NCI-H748 (cell line): ENCODE measurements around the gene CAGE1.

Experiments used
- DNase-seq: peaks from one replicate; lab custom pipeline; 2025; ENCODE audit not compliant: unreplicated experiment; lab: John Stamatoyannopoulos, UW

CAGE1 gene

DNA sequence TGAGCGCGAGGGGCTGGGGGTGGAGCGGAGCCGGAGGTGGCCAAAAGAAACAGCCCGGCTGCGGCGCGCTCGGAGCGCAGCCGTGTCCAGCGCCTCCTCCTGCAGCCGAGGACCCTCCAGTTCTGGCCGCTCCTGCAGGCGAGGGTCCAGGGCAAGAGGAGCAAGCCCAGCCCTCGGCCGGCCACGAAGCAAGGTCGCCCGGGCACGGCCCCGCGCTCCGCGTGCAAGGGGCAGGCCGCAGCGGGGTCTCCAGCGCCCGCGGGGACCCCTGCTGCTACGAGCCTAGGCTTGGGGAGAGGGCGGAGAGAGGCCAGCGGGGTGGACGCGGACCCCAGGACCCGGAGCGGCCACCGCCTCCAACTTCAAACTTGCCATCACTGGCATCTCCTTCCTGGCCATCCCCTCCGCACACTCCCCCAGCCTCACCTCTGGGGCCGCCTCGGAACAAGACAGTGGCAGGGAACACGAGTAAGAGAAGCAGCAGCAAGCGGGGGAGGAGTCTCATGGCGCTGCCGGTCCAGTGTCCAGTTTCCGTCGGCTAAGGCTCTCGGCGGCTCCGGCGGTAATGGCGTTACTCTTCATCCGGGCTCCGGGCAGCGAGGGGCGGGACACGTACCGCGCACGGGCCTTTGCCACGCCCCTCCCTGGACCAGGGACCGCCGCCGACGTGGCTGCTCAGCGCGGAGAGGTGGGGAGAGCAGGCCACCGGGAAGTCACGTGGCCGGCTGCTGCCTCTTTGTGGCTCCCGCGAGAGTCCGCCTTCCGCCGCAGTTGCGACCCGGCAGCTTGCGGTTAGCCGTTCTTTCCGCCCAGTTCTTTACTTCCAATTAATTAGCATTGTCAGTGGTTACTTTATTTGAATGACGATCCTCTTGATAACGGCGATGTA, 76.7 kb downstream of the CAGE1 start, which contains the start of gene SSR1:
SSR1 (minus strand) TSS at position 584 of the 889 bp plus-strand sequence; CDS start at position 505, 79 bp downstream.
- peak; percentile 99 for DNase-seq

- DNase-seq = no peak
These were observed 77.5 kb downstream of the CAGE1 start for GRCh38 chr6:7311917-7312615.

DNA sequence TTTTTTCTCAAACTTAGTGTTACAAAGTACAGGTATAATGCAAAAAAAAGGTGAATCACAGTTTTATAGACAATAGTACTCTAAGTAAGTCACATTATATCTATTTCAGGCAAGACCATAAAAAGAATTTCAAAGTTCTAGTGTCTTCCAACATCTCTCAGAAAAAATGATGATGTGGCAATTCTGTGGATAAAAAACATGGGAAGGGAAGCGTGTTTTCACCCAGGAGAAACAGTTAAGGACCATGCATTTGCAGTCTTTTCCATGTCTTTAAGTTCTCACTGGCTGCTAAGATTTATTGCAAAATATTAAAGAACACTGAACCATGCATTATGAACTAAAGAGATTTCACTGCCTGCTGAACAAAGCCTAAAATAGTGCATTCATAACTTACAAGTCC, 78.4 kb downstream of the CAGE1 start:
- no peak for DNase-seq

- DNase-seq = no peak
These were observed 80.5 kb downstream of the CAGE1 start for GRCh38 chr6:7309050-7309449.

- DNase-seq = no peak
These were observed 82.0 kb downstream of the CAGE1 start for GRCh38 chr6:7307533-7307932.

DNA sequence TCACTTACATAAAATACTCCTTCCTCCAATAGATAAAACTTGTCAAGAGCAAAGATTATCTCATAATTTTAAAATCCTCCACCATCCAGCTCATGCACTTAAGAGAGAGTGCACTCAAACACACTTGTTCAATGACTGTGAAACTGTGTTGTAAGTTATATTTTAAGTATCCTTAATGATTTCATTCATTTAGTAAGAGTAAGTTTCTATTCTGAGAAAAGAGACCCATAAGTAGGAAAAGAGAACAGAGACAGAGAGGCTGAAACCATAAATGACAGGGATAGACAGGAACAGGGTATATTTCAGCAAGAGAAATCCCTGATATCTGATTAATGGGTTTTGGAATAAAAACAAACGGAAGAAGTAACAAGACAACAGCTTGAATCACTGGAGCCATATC, 84.7 kb downstream of the CAGE1 start:
- no peak for DNase-seq

DNA sequence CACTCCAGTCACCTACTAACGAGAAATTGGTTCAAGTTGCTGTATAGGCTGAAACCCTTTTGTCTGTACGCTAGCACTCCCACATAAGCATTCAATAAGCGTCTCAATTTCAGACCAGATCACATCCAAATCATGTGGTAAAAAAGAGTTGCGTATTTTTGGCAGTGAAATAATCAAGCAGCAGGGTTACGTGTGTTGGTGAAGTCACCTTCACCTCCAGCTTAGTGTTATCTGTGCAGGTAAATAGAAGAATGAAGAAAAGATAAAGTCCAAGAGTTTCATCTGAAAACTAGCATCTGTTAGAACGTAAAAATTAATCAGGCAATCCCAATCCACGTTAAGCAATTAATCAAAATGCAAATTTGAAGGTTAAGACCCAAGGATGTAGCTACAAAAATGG, 87.8 kb downstream of the CAGE1 start:
- DNase-seq = no peak

GRCh38 chr6:7300926-7301325, 88.6 kb downstream of the CAGE1 start:
- no peak for DNase-seq

DNA sequence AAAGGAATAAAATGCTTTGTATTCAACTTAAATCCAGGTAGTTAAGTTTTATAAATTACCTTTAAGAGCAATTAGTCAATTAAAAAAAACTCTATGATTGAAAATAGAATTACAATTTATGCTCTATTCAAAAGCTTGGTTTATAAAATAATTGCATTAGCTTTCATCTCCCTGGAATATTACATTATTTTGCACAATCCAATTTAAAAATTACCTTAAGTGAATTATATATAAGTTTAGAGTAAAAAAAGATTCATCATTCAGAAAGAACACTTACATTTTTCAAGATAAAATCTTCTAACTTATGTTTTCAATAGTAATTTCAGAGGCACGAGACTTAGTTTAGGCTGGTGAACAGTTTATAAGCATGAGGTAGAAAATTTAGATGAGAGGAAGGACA, 91.4 kb downstream of the CAGE1 start:
- no peak for DNase-seq

DNA sequence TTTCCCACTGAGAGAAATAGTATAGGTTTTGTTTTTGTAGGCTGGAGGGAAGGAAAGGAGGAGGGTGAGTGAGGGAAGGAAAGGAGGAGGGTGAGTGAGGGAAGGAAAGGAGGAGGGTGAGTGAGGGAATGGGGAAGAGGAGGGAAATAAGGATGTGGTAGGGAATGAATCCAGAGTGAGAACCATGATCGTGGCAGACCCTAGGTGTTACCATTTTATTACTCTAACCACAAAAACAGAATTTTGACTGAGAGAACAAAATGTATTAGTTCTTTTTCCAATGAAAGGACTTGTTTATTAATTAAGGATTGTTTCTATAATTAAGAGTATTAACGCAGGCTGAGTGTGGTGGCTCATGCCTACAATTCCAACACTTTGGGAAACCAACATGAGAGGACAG, 92.9 kb downstream of the CAGE1 start:
- no peak for DNase-seq

GRCh38 chr6:7295916-7296315, 93.6 kb downstream of the CAGE1 start:
- no peak for DNase-seq

DNA sequence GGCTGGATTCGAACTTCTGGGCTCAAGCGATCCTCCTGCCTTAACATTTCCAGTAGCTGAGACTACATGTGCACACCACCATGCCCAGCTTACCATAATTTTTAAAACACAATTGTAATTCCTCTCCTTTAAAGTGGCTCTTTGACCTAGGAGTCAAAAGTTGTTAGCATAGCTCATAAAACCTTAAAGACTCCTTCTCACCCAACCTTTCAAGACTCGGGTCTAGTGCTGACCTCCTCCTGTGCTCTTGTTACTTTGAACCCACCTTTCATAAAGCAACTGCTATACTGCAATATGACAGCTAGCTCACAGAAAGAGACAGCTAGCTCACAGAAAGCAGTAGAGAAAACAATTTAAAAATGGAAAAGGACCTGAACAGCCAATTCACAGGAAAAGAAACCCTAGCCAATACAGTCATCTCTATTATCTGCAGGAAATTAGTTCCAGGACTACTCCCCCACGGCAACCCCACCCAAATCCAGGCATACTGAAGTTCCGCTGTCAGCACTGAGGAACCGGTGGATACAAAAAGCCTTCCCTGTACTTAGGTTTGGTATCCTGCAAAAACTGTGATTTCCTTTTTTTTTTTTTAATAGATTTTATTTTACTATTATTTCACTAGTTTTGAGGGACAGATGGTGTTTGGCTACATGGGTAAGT, 96.8 kb downstream of the CAGE1 start:
- DNase-seq = no peak

DNA sequence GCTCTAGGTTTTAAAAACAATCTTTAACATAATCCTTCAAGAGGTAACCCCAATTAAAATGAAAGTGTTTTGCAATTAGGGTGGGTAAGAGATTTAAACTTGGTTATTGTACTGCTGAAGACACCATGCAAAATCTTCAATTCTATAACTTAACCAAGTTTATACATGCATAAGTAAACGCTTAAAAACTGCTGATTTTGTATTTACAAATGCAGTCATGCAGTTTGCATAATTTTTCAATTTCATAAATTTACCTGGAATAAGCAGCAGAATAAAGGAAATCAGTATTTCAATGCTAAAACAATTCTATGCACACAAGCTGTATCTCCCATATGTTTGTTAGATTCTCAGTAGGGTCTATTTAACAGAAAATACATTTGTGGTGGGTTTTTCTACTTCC, 99.5 kb downstream of the CAGE1 start:
- DNase-seq = no peak

GRCh38 chr6:7285416-7285815, 104.1 kb downstream of the CAGE1 start:
- no peak for DNase-seq

- DNase-seq = no peak
These were observed 105.9 kb downstream of the CAGE1 start for GRCh38 chr6:7283676-7284075.

DNA sequence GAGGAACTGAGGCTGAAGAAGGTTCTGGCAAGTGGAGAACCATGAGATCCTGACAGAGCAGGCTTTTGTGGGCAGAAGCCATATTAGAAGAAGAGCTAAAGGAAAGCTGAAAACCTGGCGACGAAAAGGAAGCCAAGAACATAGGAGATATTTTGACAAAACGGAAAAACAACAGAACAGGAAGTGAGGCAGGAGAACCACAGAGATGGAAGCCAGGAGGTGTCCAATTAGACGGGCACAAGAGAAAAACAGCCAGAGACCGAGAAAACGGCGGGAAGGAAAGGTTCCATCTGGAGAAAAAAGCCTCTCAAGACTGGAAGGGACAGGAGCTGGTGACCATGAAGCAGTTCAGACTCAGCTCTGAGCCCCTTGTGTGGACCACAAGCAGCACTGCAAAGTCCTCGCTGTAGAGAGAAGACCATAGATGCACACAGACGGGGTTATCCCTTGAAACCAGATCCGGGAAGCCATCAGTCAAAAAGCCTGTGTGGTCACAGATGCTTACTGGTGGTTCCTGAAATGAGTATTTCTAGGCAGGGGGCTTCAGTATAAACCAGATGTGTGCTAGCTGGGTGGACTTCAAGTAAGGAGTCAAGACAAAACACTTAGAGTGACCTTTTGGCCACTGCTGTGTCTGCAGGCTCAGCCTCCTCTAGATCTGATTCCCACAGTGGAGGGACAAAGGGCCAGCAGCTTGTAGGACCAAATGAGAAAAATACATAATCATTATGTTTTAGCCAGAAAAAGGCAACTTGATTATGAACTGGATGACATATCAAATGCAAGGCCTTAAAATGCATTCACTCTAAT, 107.2 kb downstream of the CAGE1 start:
- no peak for DNase-seq
